Gastrocnemius medialis (tissue), 4 donors: ENCODE measurements around the gene OPCML. TPM values are rescaled to one million over a fixed set of nuclear protein-coding genes. Genes with fewer than 3 reads are reported as not detected.

ENCODE experiments used
- ATAC-seq, 2 donors: fragments of 150-250 bp; one replicate each; pipeline ENCODE4 v1.9.1; 2016
- DNase-seq, 2 donors: peaks; one replicate each; pipeline ENCODE4 v3.0.0-alpha.2; 2019
- H3K27ac ChIP-seq, 4 donors: fragments of 200-600 bp; sonication (generic); 1 replicate in 1 of 4; 2 replicates in 3 of 4; pipeline ENCODE4 v1.5.1; 2016 to 2018; ENCODE audit warnings: mild to moderate bottlenecking in 2 of 4, moderate library complexity in 1 of 4
- H3K27me3 ChIP-seq, 3 donors: fragments of 200-600 bp; sonication (generic) in 2 of 3; 1 replicate in 1 of 3; 2 replicates in 2 of 3; pipeline versions ENCODE4 v1.5.1 to v1.6.0; 2016 to 2019; ENCODE audit warnings: mild to moderate bottlenecking in 1 of 3, moderate library complexity in 1 of 3
- H3K36me3 ChIP-seq, 2 donors: fragments of 200-600 bp; sonication (generic) in 1 of 2; one replicate each; pipeline ENCODE4 v1.5.1; 2017 to 2018
- H3K4me1 ChIP-seq, 2 donors: fragments of 200-600 bp; sonication (generic) in 1 of 2; one replicate each; pipeline ENCODE4 v1.5.1; 2016 to 2017; ENCODE audit warnings: mild to moderate bottlenecking in 2 of 2
- H3K4me3 ChIP-seq, 4 donors: fragments of 200-600 bp; sonication (generic) in 3 of 4; 1 replicate in 1 of 4; 2 replicates in 3 of 4; pipeline ENCODE4 v1.5.1; 2016 to 2019; ENCODE audit warnings: mild to moderate bottlenecking in 2 of 4
- H3K9me3 ChIP-seq, 3 donors: fragments of 200-600 bp; sonication (generic) in 2 of 3; 1 replicate in 1 of 3; 2 replicates in 2 of 3; pipeline ENCODE4 v1.5.1; 2016 to 2019
- CTCF ChIP-seq, 5 experiments: fragments of 450-650 bp in 3 of 5; fragments of 200-600 bp in 2 of 5; sonication (generic) in 2 of 5; IDR thresholded peaks in 4 of 5; conservative IDR thresholded peaks in 1 of 5; 1 replicate in 4 of 5; 2 replicates in 1 of 5; pipeline ENCODE4 v1.5.1; 2016 to 2019; ENCODE audit warnings: antibody characterized with exemption in 5 of 5, mild to moderate bottlenecking in 3 of 5, moderate library complexity in 3 of 5
- POLR2A ChIP-seq, 2 donors: fragments of 450-650 bp; IDR thresholded peaks; one replicate each; pipeline ENCODE4 v1.6.1; 2017; ENCODE audit warnings: antibody characterized with exemption in 2 of 2, mild to moderate bottlenecking in 2 of 2, moderate library complexity in 2 of 2
- in situ Hi-C, 4 donors: fragments of 200-750 bp; cut with MboI; loops; one replicate each; pipeline versions ENCODE4 v1.15.0 to v1.8.0; 2017; ENCODE audit warnings: low sequenced_read_pairs in 4 of 4
- intact Hi-C: fragments of 100-400 bp; cut with DNase I; formaldehyde crosslinking; loops from one replicate; pipeline ENCODE4 v1.15.1; 2023; ENCODE audit warnings: low total_unique reads
- total RNA-seq, 4 donors: library from RNA; depleted of rRNA; stranded (reverse); fragments of >200 nt; gene quantifications; one replicate each; pipeline versions ENCODE4 v1.1.0 to v1.2.3, GENCODE V29; 2016

OPCML gene
- total RNA-seq, 4 donors from 2014 or later = not detected

GRCh38 chr11:133266986-133267385 lies 265.3 kb downstream of the OPCML start:
- TF ChIP-seq POLR2A (IDR thresholded peaks at IDR 0.05) = no peak
- Histone ChIP-seq H3K36me3 (no peaks in the 10 kb centered on the region), H3K9me3 (no peaks in the 10 kb centered on the region), H3K4me1 (no peaks in the 10 kb centered on the region), H3K4me3 (no peak overlapping the region), H3K27ac (no peak overlapping the region), H3K27me3 (no peaks in the 10 kb centered on the region)
- DNase-seq (no peak), ATAC-seq (no peak)
- in situ Hi-C loops = no loop called here
- intact Hi-C loops = no loop called here

- in situ Hi-C loops (no loop called here), intact Hi-C loops (no loop called here)
- Histone ChIP-seq H3K27me3 (no peaks in the 10 kb centered on the region), H3K4me1 (no peaks in the 10 kb centered on the region), H3K27ac (no peak overlapping the region), H3K36me3 (no peaks in the 10 kb centered on the region), H3K9me3 (no peaks in the 10 kb centered on the region), H3K4me3 (no peak overlapping the region)
- DNase-seq (no peak), ATAC-seq (no peak)
- no peak for TF ChIP-seq CTCF (IDR thresholded peaks at IDR 0.05 in 4 of 5, conservative IDR thresholded peaks at IDR 0.05 in 1 of 5)
These were observed 266.7 kb downstream of the OPCML start for GRCh38 chr11:133265530-133266035.

- Histone ChIP-seq H3K27ac (no peak overlapping the region), H3K4me1 (no peaks in the 10 kb centered on the region), H3K4me3 (no peak overlapping the region), H3K36me3 (no peaks in the 10 kb centered on the region), H3K27me3 (no peaks in the 10 kb centered on the region), H3K9me3 (no peaks in the 10 kb centered on the region)
- intact Hi-C loops = no loop called here
- no peak for DNase-seq
- ATAC-seq = no peak
- in situ Hi-C loops = no loop called here
- TF ChIP-seq POLR2A (IDR thresholded peaks at IDR 0.05) (no peak), CTCF (IDR thresholded peaks at IDR 0.05 in 4 of 5, conservative IDR thresholded peaks at IDR 0.05 in 1 of 5) (no peak)
These were observed 269.0 kb downstream of the OPCML start for GRCh38 chr11:133263332-133263731.

GRCh38 chr11:133258751-133259150 lies 273.6 kb downstream of the OPCML start:
- Histone ChIP-seq H3K36me3 (no peaks in the 10 kb centered on the region), H3K4me1 (no peaks in the 10 kb centered on the region), H3K4me3 (no peak overlapping the region), H3K9me3 (no peaks in the 10 kb centered on the region), H3K27ac (no peak overlapping the region), H3K27me3 (no peaks in the 10 kb centered on the region)
- TF ChIP-seq CTCF (IDR thresholded peaks at IDR 0.05 in 4 of 5, conservative IDR thresholded peaks at IDR 0.05 in 1 of 5) = no peak
- intact Hi-C loops (no loop called here), in situ Hi-C loops (no loop called here)
- ATAC-seq = no peak
- no peak for DNase-seq

GRCh38 chr11:133254601-133255000 lies 277.7 kb downstream of the OPCML start:
- H3K4me1 ChIP-seq = no peaks in the 10 kb centered on the region
- intact Hi-C loops = no loop called here

More at GRCh38 chr11:133254601-133255000, 277.7 kb downstream of the OPCML start:
- Histone ChIP-seq H3K4me3 (no peak overlapping the region), H3K27ac (no peak overlapping the region), H3K9me3 (no peaks in the 10 kb centered on the region), H3K27me3 (no peaks in the 10 kb centered on the region), H3K36me3 (no peaks in the 10 kb centered on the region)
- TF ChIP-seq POLR2A (IDR thresholded peaks at IDR 0.05) (no peak), CTCF (IDR thresholded peaks at IDR 0.05 in 4 of 5, conservative IDR thresholded peaks at IDR 0.05 in 1 of 5) (no peak)
- DNase-seq (no peak), ATAC-seq (no peak)
- in situ Hi-C loops = no loop called here
